Left renal cortex interstitium (tissue), 4 donors: ENCODE results near the gene ACO2. TPM values are rescaled to one million over a fixed set of nuclear protein-coding genes. Genes with fewer than 3 reads are reported as not detected.
"Not testable (repeated sequence)": the region's sequence is repeated elsewhere in the genome, so short reads cannot be mapped to it uniquely, and the experiment has no call there.

Experiments used
- DNase-seq, 4 donors: peaks; one replicate each; pipeline ENCODE4 v3.0.0-alpha.2; 2013; ENCODE audit warnings: low read depth in 4 of 4, low spot score in 2 of 4, missing footprints in 1 of 4
- polyA plus RNA-seq, 4 donors: library from polyadenylated mRNA; unstranded; fragments of 120-200 nt; gene quantifications; one replicate each; pipeline ENCODE4 v1.2.1, GENCODE V29; 2013; ENCODE audit not compliant: insufficient read length in 4 of 4

Gene ACO2
- polyA plus RNA-seq, 4 donors, result 127 to 158 (median 136) TPM

DNA sequence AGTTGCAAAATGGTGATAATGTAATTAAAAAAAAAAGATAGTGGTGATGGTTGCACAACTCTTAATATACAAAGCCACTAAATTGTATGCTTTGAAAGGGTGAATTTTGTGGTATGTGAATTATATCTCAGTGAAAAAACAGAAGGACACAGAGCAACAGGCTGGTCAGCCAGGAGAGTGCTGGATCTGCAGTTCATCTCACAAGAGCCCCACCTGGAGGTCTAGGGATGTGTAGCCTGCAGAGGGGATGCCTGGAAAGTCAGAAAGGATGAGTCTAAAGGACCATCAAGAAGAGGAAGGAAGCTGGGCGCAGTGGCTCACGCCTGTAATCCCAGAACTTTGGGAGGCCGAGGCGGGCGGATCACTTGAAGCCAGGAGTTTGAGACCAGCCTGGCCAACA is 66.3 kb downstream of the ACO2 start:
- no peak for DNase-seq

DNA sequence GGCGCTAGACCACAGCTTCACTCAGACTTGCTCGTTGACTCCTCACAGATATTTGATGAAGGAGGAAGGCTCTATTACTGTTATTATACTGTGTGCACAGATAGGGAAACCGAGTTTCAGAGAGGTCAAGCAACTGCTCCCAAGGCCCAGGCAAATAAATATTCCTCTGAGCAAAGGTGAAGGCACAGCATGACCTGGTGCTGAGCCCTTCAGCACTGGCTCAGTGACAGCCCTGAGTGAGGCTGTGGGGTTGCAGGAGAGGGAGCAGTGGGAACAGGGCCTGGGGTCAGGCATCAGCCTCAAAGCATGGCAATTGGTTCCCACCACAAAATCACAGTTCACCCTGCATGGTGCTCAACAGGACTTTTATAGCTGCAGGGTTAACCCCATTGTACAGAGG is 68.3 kb downstream of the ACO2 start:
- no peak for DNase-seq

DNA sequence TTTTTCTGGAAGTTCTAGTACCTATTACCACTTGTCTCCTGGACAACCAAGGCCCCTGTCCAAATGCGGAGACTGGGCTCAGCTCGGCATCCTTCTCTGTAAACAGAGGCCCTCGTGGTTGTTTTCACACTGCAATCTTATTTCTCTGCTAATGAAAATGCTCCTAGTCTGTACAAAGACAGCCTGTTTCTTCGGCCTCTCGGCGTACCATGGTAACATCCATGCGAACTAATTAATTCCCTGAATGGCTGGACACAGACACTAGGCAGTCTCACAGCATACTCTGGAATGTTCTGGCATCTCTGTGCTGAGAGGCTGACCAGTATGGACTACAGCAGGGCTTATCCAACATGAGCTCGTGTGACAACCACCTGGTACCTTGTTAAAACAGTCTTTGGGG is 69.7 kb downstream of the ACO2 start:
- no peak for DNase-seq

DNA sequence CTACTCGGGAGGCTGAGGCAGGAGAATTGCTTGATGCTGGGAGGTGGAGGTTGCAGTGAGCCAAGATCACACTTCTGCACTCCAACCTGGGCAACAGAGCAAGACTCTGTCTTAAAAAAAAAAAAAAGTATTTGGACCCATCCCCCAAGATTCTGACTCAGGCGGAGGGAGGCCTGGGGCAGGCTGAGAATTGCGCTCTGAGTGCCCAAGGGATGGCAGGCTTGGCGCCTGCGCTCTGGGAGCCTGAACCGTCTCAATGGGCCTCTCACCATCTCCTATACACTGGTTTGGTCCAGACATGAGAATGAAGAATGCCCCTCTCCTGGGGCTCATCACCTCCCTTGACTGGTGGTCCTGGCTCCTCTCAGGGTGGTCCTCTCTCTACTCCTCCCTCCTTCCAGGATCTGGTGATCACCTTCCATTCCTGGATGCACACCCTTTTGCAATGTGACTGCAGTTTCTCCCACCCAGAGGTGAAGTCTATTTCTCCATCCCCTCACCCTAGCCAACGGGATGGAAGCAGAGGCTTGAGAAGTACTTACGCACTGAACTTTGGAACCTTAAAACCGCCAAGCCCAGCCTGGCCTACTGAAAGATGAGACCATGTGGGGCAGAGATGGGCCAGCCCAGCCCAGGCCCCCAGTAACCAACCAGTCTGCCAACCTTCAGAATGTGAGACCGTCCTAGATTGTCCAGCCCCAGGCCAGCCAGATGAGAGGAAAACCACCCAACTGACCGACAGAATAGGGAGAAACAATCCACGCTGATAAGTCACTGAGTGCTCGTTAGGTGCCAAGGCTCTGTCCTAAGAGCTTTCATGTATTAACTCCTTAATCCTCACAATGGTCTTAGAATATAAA is 70.5 kb downstream of the ACO2 start:
- no peak for DNase-seq

DNA sequence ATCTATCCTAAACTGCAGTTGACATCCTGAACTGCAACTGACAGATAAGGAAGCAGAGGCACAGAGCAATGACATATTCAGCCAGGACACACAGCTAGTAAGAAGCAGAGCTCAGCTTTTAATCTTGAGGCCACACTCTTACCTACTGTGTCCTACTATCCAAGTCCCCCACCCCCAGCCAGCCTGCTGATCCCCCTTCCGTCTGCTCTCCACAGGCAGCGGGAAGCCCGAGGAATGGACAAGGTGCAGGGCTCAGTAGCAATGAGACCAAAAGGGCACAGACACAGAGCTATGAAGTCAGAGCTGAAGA is 71.0 kb downstream of the ACO2 start:
- no peak for DNase-seq

DNA sequence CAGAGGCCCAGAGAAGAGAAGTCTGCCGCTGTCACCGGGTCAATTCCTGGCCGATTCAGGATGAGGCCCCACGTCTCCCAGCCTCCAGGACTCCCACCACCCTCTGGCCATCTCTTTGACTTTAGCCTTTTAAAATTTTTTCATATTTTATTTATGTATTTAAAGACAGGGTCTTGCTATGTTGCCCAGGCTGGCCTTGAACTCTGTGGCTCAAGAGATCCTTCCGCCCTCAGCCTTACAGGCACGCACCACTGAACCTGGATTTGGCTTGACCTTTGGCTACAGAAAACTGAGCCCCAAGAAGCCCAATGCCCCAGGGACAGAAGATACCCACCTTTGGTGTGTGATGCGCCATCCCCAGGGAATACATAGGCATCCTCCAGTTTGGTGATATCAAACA is 71.4 kb downstream of the ACO2 start:
- DNase-seq, result no peak

DNA sequence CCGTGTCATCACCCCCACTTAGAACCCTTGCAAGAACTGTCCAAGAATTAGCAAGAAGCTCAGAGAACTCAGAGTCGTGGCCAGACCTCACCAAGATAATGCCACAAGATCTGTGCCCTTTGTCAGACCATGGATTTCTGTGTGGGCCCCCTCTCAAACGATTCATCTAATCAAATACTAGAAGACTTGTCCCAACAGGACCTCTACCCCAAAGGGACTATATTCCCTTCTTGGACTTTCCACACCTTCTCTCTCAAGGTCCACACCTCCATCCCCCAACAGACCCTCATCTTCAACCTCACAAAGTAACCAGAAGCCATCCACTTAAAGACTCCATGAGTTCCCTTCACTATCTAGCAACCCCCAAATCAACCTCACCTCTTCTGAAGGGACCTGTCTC is 72.6 kb downstream of the ACO2 start:
- no peak for DNase-seq

DNA sequence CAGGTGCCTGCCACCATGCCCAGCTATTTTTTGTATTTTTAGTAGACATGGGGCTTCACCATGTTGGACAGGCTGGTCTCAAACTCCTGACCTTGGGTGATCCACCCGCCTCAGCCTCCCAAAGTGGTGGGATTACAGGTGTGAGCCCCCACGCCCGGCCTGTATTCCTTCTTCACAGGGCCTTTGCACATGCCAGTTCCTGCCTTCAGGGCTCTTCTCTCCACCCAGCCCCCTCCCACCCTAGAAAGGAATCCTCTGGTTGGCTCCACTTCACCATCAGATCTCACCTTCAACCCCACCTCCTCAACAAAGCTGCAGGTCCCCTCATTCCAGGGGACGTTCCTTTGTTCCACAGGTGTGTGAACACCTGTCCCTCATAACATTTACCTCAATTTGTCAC is 73.3 kb downstream of the ACO2 start:
- DNase-seq, result no peak

DNA sequence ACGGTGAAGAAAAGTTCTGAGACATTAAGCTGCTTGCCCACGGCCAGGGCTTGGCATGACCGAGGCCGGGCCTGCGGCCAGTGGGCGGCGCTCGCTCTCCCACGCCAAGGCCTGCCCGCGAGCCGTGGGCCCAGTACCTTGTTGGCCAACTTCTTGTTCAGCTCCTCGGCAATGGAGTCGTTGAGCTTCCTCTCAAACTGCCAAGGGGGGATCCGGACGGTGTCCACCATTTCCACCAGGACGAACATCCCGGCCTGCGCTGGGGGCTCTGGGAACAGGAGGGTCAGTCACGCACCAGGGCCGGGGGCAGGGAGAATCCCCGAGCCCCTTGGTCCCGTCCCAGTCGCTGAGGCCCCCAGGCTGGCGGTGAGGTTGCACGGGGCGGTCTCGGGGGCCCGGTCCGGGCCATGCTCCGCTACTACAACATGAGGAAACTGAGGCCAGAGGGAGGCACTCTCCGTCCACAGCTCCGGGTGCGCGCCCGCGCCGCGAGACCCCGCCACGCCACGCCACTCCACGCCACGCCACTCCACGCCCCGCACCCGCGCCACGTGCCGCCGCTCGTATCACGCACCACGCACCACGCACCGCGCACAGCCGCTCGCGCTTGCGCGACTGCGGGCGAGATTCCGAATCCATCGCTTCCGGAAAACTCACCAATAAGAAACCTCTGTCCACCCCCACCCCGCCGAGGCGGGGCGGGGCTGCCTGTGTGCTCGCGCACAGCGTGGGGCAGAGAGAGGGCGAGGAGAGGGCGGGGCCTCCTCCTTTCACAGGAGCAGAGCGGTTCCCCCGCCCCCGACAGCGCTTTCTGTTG is 75.1 kb downstream of the ACO2 start, which contains the start of gene POLR3H:
Gene POLR3H, minus strand, starts transcription at position 617 of the 817 bp plus-strand sequence. Its CDS starts 369 bp downstream, at position 248.
- peak; percentile 82 to 98 (median 93) for DNase-seq

DNA sequence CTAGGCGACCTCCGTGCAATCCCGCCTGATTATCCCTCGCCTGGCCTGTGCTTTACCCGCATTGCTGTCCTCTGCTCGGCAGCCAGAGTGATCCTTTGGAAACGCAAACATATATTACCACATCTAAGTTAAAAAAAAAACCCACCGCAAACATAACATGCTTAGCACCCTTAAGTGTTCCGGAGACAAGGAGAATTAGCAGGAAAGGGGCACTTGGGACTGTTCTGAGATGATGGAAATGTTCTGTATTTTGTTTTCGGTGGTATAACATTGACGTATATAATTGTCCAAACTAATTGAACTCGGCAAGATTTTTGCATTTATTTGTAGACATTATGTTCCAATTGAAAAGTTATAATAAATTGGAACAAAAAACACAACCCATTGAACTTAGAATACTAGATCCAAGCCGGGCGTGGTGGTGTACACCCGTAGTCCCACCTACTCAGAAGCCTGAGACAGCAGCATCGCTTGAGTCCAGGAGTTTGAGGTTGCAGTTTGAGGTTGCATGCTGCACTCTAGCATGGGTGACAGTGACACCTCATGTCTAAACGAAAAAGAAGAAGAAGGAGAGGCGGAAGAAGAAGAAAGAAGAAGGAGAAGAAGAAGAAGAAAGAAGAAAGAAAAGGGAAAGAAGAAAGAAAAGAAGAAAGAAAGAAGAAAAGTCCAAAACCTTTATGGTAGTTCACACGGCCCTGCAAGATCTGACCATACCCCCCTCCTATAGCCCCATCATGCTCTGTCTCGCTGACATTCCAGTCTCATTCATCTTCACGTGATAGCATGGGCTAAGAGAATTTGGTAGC is 76.0 kb downstream of the ACO2 start:
- DNase-seq, result no peak

DNA sequence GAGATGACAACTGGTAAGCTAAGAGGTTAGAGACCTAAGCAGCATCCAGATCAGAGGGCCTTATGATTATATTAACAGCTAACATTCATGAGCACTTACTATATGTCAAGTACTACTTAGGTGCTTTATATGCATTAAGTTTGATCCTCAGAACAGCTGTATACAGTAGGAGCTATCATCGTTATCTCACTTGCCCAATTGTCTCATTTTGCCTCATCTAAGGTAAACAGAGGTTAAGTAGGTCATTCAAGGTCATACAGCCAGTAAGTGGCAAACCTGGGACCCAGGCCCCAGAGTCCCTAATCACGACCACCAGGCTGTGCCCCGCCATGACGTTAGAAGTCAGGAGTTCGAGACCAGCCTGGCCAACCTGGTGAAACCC is 79.9 kb downstream of the ACO2 start:
- DNase-seq, result no peak

DNA sequence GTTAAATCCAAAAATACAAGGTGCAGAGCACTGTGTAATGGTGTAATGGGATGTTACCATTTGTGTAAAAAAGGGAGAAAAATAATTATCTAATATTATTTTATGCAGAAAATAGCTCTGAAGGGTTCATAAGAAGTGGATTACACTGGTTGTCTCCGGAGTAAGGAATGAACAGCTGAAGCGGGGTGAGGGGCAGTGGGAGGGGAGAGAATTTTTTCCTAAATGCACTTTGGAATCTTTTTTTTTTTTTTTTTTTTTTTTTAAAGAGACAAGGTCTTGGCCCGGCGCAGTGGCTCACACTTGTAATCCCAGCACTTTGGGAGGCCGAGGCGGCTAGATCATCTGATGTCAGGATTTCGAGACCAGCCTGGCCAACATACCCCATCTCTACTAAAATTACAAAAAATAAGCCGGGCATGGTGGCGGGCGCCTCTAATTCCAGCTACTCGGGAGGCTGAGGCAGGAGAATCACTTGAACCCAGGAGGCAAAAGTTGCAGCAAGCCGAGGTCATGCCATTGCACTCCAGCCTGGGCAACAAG is 82.1 kb downstream of the ACO2 start:
- no peak for DNase-seq

DNA sequence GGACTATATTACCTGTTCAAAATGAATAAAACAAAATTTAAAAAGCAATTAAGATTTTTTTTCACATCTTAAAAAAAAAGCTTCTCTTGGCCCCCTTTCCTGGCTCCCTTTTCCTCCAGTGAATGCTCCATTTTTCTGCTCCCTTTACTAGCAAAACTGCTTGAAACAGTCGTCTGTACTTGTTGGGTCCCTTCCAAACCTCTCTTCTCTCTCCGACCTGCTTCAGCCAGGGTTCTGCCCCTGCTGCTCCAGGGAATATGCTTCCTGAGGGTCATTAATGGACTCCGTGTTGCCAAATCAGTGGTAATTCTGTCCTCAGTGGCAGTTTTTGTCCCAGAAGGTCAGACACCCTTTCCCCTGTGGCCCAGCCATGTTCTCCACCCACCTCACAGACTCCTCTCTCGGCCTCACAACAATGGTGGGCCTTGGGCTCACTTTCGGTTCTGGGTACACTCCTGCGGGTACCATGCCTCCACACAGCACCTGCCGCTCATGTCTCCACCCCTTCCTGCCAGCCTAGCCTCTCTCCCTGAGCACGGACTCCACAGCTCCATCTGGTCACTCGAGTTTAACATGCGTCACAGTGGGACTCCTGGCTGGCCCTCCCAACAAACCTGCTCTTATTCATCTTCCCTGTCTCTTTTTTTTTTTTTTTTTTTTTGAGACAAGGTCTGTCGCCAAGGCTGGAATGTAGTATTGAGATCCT is 83.1 kb downstream of the ACO2 start:
- DNase-seq, result no peak

DNA sequence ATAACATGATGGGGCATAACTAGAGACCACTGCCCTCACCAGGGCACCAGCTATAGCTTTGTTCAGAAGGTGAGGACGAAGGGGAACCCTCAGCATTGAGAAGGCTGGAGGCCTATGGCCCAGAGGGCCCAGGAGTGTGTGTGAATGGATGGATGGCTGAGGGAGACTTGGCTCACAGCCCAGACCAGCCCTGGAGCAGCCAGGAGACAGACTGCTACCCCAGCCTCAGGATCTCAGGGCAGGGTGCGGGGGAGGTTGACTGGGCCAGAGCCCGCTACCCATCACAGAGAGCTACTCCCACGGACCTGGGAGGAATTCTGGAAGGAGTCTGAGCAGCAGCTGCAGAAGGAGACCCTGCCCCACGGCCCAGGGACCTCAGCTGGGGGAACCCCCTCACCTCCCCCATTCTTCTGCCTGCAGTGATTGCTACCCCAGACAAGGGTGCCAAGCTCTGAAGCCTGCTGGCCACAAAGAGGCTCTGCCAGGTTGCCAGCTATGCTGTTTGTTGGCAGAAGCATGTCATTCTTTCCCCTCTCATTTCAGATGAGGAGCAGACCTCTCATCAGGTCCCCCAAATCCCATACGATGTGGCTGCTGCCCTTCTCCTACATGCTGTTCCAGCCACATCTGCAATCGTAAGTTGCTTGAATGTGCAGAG is 86.5 kb downstream of the ACO2 start:
- DNase-seq, result no peak

DNA sequence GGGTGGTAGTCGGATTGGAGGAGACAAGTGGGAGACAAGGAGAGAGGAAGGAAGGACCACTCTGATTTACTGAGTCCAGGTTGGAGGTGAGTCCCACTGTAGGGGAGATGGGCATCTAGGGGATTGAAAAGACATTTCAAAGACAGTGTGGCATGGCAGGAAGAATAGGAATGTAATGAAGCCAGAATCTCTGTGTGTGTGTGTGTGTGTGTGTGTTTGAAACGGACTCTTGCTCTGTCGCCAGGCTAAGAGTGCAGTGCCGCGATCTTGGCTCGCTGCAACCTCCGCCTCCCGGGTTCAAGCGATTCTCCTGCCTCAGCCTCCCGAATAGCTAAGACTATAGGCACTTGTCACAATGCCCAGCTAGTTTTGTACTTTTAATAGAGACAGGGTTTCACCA is 87.6 kb downstream of the ACO2 start:
- no peak for DNase-seq

DNA sequence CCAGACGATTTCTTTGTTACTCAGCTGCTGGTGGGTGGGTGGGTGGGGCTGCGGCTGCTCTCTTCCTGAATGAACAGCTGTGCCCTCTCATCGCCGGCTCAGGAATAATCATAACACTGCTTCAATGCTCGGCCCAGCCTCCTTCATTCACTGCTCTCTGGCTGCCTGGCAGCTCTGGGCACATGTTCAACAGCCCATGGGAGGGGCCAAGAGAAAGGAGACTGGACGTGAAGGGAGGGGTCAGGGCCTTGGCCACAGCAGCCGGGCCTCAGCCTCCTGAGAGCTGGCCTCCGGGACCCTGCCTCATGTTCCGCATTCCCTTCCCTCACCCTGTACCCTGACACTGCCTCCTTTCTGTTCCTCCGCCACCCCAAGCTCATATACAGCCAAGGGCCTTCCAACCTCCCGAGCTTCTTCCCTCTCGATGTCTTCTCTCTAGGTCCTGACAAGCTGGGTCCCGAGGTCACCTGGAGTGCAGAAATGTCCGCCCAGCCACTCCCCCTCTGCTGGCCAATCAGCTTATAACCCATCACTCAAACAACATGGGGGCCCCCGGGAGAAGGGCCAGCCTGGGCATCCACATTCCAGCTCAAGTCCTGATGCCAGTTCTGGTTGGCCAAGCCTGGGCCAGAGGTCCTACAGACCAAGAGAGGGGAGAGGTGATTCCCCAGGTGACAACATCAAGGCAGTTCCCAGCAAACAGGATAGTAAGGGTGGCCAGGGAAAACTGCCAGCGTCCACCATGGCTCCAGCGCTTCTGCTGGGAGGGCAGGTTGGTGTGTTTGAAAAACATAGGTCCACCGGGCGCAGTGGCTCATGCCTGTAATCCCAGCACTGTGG is 88.7 kb downstream of the ACO2 start:
- DNase-seq, result no peak

DNA sequence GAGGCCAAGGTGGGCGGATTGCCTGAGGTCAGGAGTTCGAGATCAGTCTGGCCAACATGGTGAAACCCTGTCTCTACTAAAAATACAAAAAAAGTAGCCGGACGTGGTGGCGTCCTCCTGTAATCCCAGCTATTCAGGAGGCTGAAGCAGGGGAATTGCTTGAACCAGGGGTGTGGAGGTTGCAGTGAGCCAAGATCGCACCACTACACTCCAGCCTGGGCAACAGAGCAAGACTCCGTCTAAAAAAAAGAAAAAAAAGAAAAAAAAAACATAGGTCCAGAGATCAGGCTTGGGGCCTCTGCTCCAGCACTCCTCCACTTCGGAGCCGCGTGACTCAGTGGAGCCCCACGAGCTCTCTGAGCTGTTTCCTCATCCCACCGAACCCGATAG is 89.3 kb downstream of the ACO2 start:
- not testable (repeated sequence) for DNase-seq

DNA sequence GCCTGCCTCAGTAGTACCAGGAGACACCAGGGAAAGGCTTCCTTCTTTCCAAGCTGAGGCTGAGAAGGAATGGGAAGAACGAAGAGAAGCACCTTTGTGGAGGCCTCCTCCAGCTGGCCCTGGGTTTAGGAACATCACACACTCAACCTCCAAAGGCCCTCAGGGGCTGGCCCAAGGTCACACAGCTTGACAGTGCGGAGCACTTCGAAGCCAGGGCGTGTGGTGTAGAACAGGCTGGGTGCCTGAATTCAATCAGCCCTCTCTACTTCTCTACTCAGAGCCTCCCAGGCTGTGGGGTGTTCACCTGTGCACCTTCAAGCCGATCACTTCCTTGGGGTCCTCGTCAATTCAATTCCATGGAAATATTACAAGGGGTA is 91.2 kb downstream of the ACO2 start:
- no peak for DNase-seq

DNA sequence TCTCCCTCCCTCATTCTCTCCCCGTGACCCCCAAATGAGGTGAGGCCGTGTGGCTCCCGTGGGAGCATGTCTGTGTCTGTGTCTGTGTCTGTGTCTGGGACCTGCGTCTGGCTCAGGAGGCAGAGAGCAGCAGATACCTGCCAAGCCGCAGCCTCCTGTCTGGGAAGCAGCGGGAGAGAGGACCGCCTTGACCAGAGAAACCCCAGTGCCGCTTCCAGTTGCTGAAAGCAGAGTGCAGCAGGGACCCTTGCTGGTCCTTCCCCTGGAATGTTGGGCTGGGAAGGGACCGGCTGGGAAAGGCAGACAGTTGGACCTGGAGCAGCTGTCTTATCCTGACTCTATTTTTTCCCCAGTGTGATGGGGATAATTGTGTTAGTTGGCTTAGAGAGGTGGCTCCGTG is 92.4 kb downstream of the ACO2 start:
- DNase-seq, result no peak
